Measurements from ENCODE around the gene ZNRF3.
A peak's percentile ranks its signal among the peaks of the same experiment; 100 is the strongest.
"Not testable (repeated sequence)": the region's sequence is repeated elsewhere in the genome, so short reads cannot be mapped to it uniquely, and the experiment has no call there.

The ZNRF3 gene

DNA sequence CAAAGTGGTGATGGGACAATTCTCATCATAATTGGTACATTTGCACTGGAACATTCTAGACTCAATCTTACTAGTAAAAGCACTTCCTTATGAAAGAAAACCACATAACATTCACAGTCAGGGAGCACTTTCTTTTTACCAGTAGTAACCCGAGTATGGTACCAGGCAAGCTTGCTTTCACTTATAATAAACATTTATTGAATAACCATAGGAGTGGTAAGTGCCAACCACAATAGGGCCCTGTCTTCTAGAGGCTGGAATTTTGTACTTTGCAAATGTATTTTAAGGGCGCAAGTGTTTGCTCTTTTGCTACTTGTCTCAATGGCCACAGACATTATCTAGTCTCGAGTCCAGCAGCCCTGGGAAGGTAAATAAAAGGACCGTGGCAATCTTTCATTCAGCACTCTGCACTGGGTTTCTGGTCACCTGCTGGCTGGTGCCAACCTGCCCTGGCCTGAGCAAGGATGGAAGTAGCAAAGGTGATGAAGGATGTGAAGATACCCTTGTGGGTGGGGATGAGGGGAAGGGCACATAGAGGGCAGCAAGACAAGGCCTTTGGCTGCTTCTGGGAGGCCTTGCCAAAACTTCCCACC lies 154.1 kb downstream of the ZNRF3 start:
- no peak for DNase-seq (ENCODE audit: low spot score)

DNA sequence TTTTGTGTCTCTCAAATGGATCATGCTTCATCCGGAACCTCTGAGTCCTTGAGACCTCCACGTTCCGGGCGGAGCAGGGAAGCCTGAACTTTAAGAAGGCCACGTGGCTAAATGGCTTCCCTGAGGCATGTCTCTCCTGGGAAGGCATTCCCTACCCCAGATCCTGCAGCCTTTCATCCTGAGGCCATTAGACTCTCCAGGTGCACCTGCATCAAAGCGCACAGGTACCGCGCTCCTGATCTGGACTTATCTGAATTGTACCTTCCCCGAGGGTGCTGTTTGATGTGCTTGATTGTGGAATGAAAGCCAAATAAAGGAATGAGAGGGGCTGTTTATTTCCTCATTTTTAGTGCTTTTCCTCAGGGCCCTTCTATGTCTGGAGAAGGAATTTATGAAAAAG lies 155.8 kb downstream of the ZNRF3 start:
- no peak for DNase-seq (ENCODE audit: low spot score)

DNA sequence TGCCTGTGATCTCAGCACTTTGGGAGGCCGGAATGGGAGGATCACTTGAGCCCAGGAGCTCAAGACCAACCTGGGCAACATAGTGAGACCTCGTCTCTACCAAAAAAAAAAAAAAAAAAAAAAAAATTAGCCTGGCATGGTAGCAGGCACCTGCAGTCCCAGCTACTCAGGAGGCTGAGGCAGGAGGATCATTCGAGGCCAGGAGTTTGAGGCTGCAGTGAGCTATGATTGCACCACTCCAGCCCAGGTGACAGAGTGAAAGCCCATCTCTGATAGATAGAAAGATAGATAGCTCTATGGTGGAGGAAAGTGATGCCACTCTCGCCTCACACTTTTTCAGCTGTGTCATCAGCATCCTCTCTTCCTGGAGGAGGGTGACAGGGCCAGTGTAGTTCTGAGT lies 156.3 kb downstream of the ZNRF3 start:
- DNase-seq (ENCODE audit: low spot score): not testable (repeated sequence)

DNA sequence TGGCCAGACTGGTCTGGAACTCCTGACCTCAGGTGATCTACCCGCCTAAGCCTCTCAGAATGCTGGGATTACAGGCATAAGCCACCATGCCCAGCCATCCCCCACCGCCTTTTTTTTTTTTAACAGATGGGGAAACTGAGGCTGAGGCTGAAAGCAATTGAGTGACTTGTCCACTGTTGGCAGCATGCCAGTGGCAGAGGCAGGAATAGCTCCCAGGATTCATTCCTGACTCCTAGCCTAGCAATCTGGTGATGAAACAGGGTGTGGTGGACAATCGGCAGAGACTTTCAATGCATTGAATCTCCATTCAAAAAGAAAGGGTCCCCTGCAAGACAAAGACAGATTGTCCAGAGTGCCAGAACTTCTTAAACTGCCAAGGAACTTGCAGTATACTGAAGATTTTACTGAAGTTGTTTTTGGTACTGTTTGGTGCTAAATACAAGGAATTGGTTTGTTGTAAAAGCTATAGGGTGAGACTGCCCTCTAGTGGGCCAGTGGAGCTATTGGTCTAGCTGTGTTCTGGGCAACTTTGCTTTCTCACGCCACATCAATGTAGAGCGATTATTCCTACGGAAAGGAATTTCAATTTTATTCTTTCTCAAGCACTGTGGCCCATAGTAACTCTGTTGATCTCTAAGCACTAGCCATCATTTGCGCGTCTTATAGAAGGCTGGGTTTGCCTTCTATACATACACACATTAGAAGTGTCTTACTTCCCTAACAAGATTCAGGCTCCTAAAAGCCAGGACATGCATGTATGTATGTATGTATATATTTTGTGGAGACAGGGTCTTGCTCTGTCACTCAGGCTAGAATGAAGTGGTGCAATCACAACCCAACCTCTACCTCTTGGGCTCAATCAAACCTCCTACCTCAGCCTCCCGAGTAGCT lies 157.3 kb downstream of the ZNRF3 start:
- peak; percentile 77 for DNase-seq (ENCODE audit: low spot score)

DNA sequence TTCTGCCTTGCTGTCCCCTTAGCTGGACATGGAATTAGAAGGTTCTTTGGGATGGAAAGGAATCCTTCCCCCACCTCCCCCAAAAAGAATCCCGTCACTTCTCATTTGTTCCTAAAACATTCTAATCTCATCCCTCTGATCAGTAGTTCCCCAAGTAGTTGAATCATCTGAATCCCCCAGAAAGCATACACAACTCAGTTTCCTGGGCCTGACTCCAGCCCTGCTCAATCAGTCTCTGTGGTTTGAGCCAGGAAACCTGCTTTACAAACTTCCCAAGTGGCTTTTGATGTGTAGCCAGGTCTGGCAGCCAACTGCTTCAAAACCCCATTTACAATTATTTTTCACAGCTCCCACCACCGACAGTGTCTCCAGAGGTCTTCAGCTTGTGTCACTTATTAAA lies 158.0 kb downstream of the ZNRF3 start:
- peak; percentile 52 for DNase-seq (ENCODE audit: low spot score)

DNA sequence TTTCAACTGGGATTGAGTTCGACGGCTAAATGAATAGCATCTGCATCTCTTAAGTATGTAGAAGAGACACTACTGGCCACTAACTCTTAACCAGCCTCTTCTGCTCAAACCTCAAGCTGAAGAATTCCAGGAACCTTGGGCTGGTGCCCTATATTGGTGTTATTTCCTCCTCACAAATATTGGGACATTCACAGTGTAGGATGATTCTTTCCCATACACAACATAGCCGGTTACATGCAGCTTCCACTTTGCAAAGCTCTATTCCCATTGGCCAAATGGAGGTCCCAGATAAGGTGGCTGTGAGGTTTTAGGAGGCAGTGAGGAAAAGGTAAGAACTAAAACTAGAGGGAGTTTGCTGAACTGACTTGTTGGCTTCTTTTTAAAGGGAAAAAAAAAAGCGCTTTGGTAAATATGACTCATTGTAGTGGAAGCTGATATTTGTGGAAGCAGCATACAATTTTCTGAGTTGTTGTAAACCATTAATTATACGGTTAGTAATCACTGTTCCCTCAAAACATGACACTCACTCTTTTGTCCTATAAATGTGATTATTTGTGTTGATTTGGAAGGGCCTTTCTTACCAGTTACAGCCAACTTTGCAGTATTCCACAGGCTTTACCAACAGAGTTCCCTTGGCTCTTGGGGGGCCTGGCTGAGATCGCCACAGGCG lies 160.7 kb downstream of the ZNRF3 start:
- no peak for DNase-seq (ENCODE audit: low spot score)

DNA sequence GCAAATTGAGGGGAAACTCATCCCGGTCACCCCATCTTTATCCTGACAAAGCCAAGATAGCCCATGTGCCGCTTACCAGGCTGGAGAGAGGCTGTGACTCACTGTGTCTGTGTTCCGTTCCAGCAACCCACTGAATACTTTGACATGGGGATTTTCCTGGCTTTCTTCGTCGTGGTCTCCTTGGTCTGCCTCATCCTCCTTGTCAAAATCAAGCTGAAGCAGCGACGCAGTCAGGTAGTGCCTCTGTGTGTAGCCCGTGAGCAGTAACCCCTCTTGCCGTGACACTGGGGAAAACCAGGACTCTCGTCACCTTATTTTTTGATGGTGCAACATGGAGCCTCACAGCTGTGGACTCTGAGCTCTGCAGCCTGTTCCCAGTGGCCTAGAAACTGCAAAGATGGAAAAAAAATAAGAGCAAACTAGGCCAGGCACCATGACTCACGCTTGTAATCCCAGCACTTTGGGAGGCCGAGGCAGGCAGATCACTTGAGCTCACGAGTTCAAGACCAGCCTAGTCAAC lies 161.3 kb downstream of the ZNRF3 start:
- DNase-seq (ENCODE audit: low spot score): no peak

DNA sequence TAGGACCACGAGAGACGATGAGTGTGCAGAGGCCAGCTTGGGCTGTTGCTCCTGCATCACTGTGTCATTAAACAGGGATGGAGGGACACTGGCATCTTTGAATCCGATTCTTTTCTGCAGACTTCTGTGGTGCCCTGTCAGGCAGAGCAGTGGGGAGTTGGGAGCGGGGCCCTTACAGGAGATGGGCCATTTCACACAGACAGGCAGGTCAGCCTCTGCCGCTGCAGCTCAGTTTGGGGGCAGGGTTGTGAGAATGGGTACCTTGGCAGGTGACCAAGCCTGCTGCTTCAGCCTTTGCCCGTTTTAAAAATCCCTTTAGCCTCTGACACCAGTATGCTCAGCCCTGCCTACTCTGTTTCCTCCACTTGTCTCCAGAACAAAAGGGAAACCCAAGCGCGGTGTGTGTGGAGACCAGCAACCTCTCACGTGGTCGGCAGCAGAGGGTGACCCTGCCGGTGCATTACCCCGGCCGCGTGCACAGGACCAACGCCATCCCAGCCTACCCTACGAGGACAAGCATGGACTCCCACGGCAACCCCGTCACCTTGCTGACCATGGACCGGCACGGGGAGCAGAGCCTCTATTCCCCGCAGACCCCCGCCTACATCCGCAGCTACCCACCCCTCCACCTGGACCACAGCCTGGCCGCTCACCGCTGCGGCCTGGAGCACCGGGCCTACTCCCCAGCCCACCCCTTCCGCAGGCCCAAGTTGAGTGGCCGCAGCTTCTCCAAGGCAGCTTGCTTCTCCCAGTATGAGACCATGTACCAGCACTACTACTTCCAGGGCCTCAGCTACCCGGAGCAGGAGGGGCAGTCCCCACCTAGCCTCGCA lies 165.7 kb downstream of the ZNRF3 start:
- no peak for DNase-seq (ENCODE audit: low spot score)

DNA sequence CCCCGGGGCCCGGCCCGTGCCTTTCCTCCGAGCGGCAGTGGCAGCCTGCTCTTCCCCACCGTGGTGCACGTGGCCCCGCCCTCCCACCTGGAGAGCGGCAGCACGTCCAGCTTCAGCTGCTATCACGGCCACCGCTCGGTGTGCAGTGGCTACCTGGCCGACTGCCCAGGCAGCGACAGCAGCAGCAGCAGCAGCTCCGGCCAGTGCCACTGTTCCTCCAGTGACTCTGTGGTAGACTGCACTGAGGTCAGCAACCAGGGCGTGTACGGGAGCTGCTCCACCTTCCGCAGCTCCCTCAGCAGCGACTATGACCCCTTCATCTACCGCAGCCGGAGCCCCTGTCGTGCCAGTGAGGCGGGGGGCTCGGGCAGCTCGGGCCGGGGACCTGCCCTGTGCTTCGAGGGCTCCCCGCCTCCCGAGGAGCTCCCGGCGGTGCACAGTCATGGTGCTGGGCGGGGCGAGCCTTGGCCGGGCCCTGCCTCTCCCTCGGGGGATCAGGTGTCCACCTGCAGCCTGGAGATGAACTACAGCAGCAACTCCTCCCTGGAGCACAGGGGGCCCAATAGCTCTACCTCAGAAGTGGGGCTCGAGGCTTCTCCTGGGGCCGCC lies 166.4 kb downstream of the ZNRF3 start:
- DNase-seq (ENCODE audit: low spot score): no peak

DNA sequence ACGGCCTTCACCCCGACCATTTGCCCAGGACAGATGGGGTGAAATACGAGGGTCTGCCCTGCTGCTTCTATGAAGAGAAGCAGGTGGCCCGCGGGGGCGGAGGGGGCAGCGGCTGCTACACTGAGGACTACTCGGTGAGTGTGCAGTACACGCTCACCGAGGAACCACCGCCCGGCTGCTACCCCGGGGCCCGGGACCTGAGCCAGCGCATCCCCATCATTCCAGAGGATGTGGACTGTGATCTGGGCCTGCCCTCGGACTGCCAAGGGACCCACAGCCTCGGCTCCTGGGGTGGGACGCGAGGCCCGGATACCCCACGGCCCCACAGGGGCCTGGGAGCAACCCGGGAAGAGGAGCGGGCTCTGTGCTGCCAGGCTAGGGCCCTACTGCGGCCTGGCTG lies 167.1 kb downstream of the ZNRF3 start:
- no peak for DNase-seq (ENCODE audit: low spot score)

DNA sequence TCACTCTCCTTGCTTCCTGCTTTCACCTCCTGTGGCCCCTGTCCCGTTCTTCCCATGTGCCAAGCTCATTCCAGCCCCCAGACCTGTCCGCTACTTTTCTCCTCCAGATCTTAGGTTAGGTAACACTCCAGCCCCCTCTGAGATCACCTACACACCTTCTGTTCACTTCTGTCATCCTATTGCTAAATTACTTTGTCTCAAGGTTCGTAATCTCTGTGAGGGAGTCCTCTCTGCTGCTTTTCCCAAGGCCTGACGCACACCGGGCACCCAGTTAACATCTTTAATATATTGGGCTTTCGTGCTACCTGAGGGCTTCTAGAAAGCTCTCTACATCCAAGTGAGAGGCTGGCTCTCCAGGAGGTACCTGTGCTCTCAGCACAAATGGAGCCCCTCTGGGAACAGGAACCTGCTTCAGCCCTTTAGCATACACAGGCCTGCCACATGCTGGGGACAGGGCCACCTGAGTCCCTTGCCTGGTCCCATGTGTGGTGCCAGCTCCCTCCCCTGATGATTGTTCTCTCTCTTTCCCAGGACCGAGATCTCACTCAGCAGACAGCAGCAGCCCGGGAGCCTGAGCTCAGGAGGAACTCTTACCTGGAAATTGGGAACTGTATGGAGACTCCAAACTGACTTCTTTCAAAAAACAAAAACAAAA lies 169.8 kb downstream of the ZNRF3 start:
- DNase-seq (ENCODE audit: low spot score): no peak

DNA sequence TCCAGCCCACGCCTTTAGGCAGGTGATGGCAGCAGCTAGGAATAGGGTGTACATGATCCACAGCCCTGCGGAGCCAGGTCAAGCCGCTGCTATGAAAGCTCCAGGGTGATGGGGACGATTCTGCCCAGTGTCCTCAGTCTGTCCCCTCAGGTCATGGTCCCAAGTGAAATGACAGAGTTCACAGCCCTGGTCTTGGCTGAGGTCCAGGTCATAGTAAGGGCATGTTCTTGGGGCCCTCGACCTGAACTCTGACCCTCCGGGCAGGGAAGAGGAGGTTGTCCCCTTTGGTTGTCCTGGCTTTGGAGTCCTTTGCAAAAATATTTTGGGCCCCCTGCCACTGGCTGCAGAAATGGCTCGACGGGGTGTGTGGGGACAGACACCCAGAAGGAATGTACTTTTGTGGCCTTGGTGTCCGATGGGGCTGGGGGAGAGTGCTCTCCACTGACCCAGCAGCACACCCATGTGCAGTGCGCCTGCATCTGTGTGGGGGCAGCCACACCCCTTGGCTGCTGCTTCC lies 170.9 kb downstream of the ZNRF3 start:
- DNase-seq (ENCODE audit: low spot score): no peak

DNA sequence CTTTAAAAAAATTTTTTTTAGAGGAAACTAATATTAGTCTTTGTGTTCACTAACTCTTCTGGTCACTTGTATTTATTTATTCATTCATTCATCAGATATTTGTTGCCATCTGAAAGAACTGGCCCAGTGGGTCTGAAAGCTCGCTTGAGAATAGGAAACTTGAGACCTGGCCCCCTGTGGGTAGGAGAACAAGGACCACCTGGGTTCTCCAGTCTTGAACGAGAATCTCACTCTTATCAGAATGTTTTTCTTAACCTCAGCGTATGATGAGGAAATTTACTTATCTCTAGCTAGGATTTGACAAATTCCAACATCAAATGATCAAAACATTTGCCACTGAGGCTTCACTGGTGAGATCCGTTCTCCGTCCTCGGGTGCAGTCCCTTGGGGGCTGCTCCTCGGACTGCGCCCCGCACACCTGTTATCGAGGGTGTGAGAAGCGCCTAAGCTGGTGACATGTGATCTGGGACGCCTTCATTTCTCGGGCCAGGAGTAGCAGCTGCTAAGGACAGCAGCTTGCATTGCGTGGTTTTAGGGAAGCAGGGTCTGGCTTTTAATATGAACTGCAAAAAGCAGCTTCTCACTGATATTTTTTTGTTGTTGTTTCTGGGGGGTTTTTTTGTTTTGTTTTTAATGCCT lies 171.9 kb downstream of the ZNRF3 start:
- no peak for DNase-seq (ENCODE audit: low spot score)

DNA sequence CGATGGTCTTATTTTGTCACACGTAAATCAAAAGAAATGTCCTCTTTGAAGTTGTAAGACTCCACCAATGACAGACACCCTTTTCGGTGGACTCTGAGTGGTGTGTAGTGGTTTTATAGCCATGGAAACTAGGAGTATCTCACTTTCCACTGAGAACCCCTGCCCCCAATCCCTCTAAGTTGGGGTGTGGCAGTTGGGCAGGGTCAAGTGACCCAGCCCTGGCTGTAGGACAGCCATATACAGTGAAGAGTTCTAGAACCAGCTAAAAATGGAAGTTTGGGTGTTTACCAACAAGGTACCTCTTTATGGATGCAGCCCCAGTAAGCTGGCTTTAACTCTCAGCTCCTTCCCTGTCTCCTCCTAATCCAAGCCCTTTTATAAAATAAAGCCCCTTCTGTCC lies 173.1 kb downstream of the ZNRF3 start:
- DNase-seq (ENCODE audit: low spot score): no peak

DNA sequence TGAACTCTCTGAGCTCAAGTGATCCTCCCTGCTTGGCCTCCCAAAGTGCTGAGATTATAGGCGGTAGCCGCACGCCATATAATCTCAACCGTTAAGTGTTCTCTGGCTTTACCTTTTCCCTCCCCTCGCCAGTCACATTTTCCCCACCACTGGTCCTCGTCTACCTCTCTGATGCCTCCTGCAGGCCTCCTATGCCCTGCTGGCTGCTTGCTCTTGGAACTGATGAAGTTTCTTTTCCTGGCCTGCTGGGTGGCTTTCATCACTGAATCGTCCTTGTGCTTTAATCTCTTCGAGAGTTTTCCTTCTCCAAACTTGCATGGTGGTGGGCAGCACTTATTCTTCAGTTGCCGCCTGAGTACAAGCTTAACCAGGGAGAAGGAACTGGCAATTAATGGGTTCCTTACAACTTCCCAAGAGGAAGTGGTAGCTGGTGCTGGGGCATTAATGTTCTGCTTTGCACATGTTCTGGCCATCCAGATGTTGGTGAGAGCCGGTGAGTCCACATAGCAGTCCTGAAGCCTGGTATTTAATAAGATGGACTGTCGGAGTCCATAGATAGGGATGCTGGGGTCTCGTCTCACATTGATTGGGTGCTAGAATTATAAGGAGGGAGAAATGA lies 177.0 kb downstream of the ZNRF3 start:
- no peak for DNase-seq (ENCODE audit: low spot score)

DNA sequence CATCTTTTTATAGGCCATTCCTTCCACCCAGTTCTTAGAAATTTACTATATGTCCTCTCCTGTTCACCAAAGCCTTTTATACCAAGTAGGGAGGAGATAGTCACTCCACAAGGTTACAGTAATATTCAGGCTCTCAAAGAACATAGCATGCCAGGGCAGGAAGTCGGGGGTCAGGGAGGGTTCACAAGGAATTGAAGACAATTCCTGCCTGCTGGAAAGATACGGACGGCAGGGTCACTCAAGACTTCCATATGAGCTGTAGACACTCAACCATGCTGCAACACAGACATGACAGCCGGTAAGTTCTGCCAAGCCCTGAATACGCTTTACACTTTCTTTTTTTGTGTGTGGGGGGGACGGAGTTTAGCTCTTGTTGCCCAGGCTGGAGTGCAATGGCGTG lies 177.6 kb downstream of the ZNRF3 start:
- DNase-seq (ENCODE audit: low spot score): no peak

DNA sequence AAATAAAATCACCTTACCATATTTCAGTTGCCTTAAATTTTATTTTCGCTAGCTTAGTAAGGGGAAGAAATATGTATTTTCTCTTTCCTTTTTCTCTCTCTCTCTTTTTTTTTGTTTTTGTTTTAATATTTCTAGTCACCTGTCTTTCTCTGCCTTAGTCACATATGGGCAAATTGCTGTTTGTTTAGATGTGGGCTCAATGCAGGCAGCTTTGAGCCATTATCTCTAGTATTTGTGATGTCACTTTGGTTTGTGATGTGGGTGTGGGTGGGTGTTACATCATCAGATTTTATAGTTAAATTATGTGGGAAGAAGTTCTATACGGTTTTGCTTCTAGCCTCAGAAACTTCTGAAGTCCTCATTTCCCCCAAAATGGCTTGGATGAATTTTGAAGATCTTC lies 178.4 kb downstream of the ZNRF3 start, which contains the start of gene C22orf31:
TSS of gene C22orf31 (minus strand) at position 59 of the 400 bp plus-strand sequence. CDS start at position 20, 39 bp downstream.
- DNase-seq (ENCODE audit: low spot score): no peak

DNA sequence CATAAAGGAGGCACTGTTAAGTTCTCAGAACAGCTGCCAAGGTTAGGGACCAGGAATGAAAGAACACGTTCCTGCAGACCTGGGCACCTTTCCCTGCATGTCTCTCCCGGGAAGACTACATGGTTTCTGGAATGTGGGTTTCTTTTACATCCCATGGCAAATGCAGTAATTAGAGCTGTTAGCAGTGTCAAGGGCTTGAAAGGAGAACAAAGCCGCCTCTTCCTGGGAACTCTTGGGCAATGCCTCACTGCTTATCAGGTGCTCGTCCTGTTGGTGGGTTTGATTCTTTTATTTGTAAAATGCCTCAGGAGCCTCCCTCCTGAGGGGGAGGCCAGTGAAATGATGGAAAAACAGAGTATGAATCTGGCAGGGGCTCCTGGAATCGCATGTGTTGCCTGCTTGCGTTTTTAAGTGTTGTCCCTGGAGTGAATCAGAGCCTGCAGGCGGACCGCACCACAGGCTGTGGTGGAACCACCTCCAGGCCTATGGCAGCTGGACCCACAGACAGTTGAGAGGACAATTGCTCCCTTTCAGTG lies 179.0 kb downstream of the ZNRF3 start:
- DNase-seq (ENCODE audit: low spot score): no peak

DNA sequence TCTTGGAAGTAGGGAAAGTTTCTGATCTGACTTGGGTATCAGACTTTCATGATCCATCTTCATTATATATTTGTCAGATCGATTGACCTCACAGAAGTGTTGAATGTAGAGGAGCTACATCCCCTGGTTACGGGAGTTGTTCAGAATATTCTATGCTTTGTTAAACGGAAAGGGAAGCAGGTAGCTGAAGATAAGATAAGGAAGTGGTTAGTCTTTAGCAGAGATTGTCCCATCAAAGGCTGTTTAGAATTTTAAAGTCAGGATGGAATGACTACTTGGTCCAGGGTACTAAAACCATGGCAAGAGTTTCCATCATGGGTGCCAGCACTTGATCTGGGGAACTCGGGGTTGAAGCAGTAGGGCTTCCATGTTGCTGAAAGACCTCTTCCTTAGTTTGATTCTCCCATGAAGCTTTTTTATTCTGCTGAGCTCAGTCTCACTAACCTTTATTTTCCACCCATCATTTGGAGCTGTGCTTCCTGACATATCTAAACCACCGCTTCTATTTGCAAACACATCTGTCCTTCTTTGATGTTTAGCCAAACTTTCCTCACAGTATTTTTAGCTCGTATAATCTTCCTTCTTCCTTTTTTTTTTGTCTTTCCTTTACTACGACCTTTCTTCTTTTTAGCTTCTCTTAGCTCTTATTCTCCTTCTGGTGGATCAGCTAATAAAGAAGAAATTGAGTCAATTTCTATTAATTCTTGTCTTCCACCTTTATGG lies 182.3 kb downstream of the ZNRF3 start:
- DNase-seq (ENCODE audit: low spot score): no peak
